SK-N-SH (cell line): ENCODE data around the gene P3H2. TPM values are rescaled to one million over a fixed set of nuclear protein-coding genes. Genes with fewer than 3 reads are reported as not detected.

Source experiments
- CTCF ChIA-PET: fragments of 300-600, 350-600 bp; formaldehyde crosslinking; extraction: SDS; loops from one replicate; lab custom pipeline; 2021; lab: Yijun Ruan, JAX
- POLR2A ChIA-PET: fragments of 350-600 bp; sonication (Branson Sonifier 250); formaldehyde crosslinking; extraction: SDS; loops from one replicate; lab custom pipeline; 2020; ENCODE audit warnings: antibody characterized with exemption, inconsistent platforms; lab: Yijun Ruan, JAX
- DNase-seq: peaks from one replicate; pipeline ENCODE4 v3.0.0; 2012
- H2AFZ ChIP-seq: fragments of 200-600 bp; sonication (generic); 2 replicates; pipeline ENCODE4 v1.8.1; 2016; ENCODE audit warnings: antibody characterized with exemption, mild to moderate bottlenecking, low read depth
- H3F3A ChIP-seq: fragments of 200-600 bp; sonication (generic); replicated peaks from 2 replicates; pipeline ENCODE3; 2016; ENCODE audit warnings: antibody characterized with exemption, mild to moderate bottlenecking; ENCODE audit not compliant: insufficient read depth
- H3K27ac ChIP-seq, 2 experiments: fragments of 200-500 bp in 1 of 2; fragments of 200-600 bp in 1 of 2; sonication (Bioruptor generic) in 1 of 2; sonication (generic), shearing (Covaris generic) in 1 of 2; 2 replicates each; pipeline versions ENCODE4 v1.5.1 to v1.6.1; 2014 to 2016; ENCODE audit warnings: low read depth in 2 of 2, inconsistent platforms in 1 of 2, low read length in 1 of 2, mild to moderate bottlenecking in 1 of 2, mixed read lengths in 1 of 2
- H3K27me3 ChIP-seq: fragments of 200-600 bp; sonication (generic), shearing (Covaris generic); 2 replicates; pipeline ENCODE4 v1.6.1; 2016; ENCODE audit warnings: mixed run types; ENCODE audit not compliant: insufficient read depth
- H3K36me3 ChIP-seq, 2 experiments: fragments of 200-500 bp in 1 of 2; fragments of 200-600 bp in 1 of 2; sonication (Bioruptor generic) in 1 of 2; sonication (generic) in 1 of 2; replicated peaks in 1 of 2; 2 replicates each; pipeline versions ENCODE3 to v1.5.1; 2014 to 2016; ENCODE audit warnings: low read length in 1 of 2, mild to moderate bottlenecking in 1 of 2; ENCODE audit not compliant: insufficient read depth in 2 of 2, control insufficient read depth in 1 of 2
- H3K4me1 ChIP-seq, 2 experiments: fragments of 200-500 bp in 1 of 2; fragments of 200-600 bp in 1 of 2; sonication (Bioruptor generic) in 1 of 2; sonication (generic), shearing (Covaris generic) in 1 of 2; 2 replicates each; pipeline versions ENCODE4 v1.5.1 to v1.6.1; 2014 to 2016; ENCODE audit warnings: low read depth in 1 of 2, low read length in 1 of 2, mixed run types in 1 of 2; ENCODE audit not compliant: insufficient read depth in 2 of 2, control insufficient read depth in 1 of 2
- H3K4me2 ChIP-seq: fragments of 200-600 bp; sonication (generic), shearing (Covaris generic); 2 replicates; pipeline ENCODE4 v1.6.1; 2017; ENCODE audit warnings: mixed run types
- H3K4me3 ChIP-seq, 2 experiments: fragments of 200-500 bp in 1 of 2; fragments of 200-600 bp in 1 of 2; sonication (Bioruptor generic) in 1 of 2; sonication (generic), shearing (Covaris generic) in 1 of 2; 2 replicates each; pipeline versions ENCODE4 v1.5.1 to v1.8.1; 2014 to 2016; ENCODE audit warnings: low read depth in 2 of 2, inconsistent platforms in 1 of 2, low read length in 1 of 2, mild to moderate bottlenecking in 1 of 2, mixed read lengths in 1 of 2, moderate library complexity in 1 of 2
- H3K79me2 ChIP-seq: fragments of 200-600 bp; sonication (generic); 2 replicates; pipeline ENCODE4 v1.8.1; 2017; ENCODE audit warnings: mild to moderate bottlenecking; ENCODE audit not compliant: insufficient read depth
- H3K9ac ChIP-seq: fragments of 200-600 bp; sonication (generic); 2 replicates; pipeline ENCODE4 v1.6.1; 2017; ENCODE audit warnings: mixed run types
- H3K9me2 ChIP-seq: fragments of 200-600 bp; sonication (generic); 2 replicates; pipeline ENCODE4 v1.6.1; 2017; ENCODE audit warnings: mixed run types
- H3K9me3 ChIP-seq: fragments of 200-600 bp; sonication (generic); 2 replicates; pipeline ENCODE4 v1.6.1; 2017; ENCODE audit warnings: mixed run types, mild to moderate bottlenecking, moderate library complexity
- H4K20me1 ChIP-seq: fragments of 200-600 bp; sonication (generic); 2 replicates; pipeline ENCODE4 v1.6.1; 2017; ENCODE audit warnings: mild to moderate bottlenecking, mixed run types; ENCODE audit not compliant: insufficient read depth
- CHD2 ChIP-seq: fragments of 150-350 bp; IDR thresholded peaks from 2 replicates; pipeline ENCODE4 v1.6.1; 2018; ENCODE audit warnings: low read length; ENCODE audit not compliant: partially characterized antibody
- ELF1 ChIP-seq: IDR thresholded peaks from 2 replicates; pipeline ENCODE4 v1.4.0; 2012
- EP300 ChIP-seq, 2 experiments: IDR thresholded peaks; 2 replicates each; pipeline versions ENCODE4 v1.4.0 to v1.6.1; 2012; ENCODE audit warnings: borderline replicate concordance in 1 of 2, low read depth in 1 of 2, low read length in 1 of 2
- FOSL2 ChIP-seq: IDR thresholded peaks from 2 replicates; pipeline ENCODE4 v1.4.0; 2012; ENCODE audit warnings: low read depth, mild to moderate bottlenecking, moderate library complexity, borderline replicate concordance
- FOXM1 ChIP-seq: IDR thresholded peaks from 2 replicates; pipeline ENCODE4 v1.4.0; 2012; ENCODE audit warnings: low read depth, mild to moderate bottlenecking
- JUND ChIP-seq: IDR thresholded peaks from 2 replicates; pipeline ENCODE4 v1.4.0; 2012
- MAX ChIP-seq: IDR thresholded peaks from 2 replicates; pipeline ENCODE4 v1.4.0; 2012; ENCODE audit warnings: low read depth
- MXI1 ChIP-seq: IDR thresholded peaks from 2 replicates; pipeline ENCODE4 v1.6.1; 2012; ENCODE audit warnings: mild to moderate bottlenecking, low read depth, low read length, improper control_type of control experiment
- POLR2AphosphoS5 ChIP-seq: IDR thresholded peaks from 2 replicates; pipeline ENCODE4 v1.6.1; 2012; ENCODE audit warnings: low read depth, low read length
- RCOR1 ChIP-seq: fragments of 150-350 bp; IDR thresholded peaks from 2 replicates; pipeline ENCODE4 v1.6.1; 2017; ENCODE audit warnings: antibody characterized with exemption, low read length
- REST ChIP-seq: IDR thresholded peaks from 2 replicates; pipeline ENCODE4 v1.6.1; 2012; ENCODE audit warnings: mild to moderate bottlenecking, low read depth, low read length, moderate library complexity
- RXRA ChIP-seq: IDR thresholded peaks from 2 replicates; pipeline ENCODE4 v1.4.0; 2012; ENCODE audit warnings: low read depth, mild to moderate bottlenecking, borderline replicate concordance
- SIN3A ChIP-seq: IDR thresholded peaks from 2 replicates; pipeline ENCODE4 v1.6.1; 2012; ENCODE audit warnings: low read depth, mild to moderate bottlenecking, low read length, moderate library complexity, borderline replicate concordance
- SMC3 ChIP-seq: IDR thresholded peaks from 2 replicates; pipeline ENCODE4 v1.6.1; 2012; ENCODE audit warnings: low read depth, low read length, improper control_type of control experiment
- TCF12 ChIP-seq: IDR thresholded peaks from 2 replicates; pipeline ENCODE4 v1.4.0; 2012
- TEAD4 ChIP-seq: IDR thresholded peaks from 2 replicates; pipeline ENCODE4 v1.4.0; 2012; ENCODE audit warnings: mild to moderate bottlenecking, borderline replicate concordance; ENCODE audit not compliant: insufficient read depth
- USF1 ChIP-seq: IDR thresholded peaks from 2 replicates; pipeline ENCODE4 v1.4.0; 2012; ENCODE audit warnings: low read depth, borderline replicate concordance
- USF2 ChIP-seq: fragments of 150-350 bp; IDR thresholded peaks from 2 replicates; pipeline ENCODE4 v1.6.1; 2017; ENCODE audit warnings: antibody characterized with exemption, low read length, low read depth, borderline replicate concordance
- ZBTB33 ChIP-seq: IDR thresholded peaks from 2 replicates; pipeline ENCODE4 v1.4.0; 2012; ENCODE audit warnings: low read depth, borderline replicate concordance
- WGBS: methylation state at CpG from one replicate; pipeline ENCODE4 v1.1.6; 2017; ENCODE audit warnings: low lambda C conversion rate; 5-methylcytosine and 5-hydroxymethylcytosine counted together
- polyA plus RNA-seq, 3 experiments: library from polyadenylated mRNA; depleted of rRNA; stranded (reverse); fragments of >200 nt; gene quantifications; 2 replicates each; pipeline ENCODE4 v1.2.3, GENCODE V29; 2012

P3H2 gene
- polyA plus RNA-seq, 1 of the 3 experiments (the other 2 are of a cell fraction) = 2.8 TPM

GRCh38 chr3:190012784-190013183 lies 107.9 kb downstream of the P3H2 start:
- Histone ChIP-seq H3K27ac (peak overlapping the region in 1 of 2 experiments; percentile 27; a peak in 1 of 4 replicates), H2AFZ (no peak overlapping the region), H3K79me2 (no peaks in the 10 kb centered on the region), H3K9me3 (no peaks in the 10 kb centered on the region), H3K4me2 (no peak overlapping the region), H3K9ac (no peak overlapping the region), H3K4me3 (no peak overlapping the region), H3K27me3 (no peaks in the 10 kb centered on the region), H3F3A (no peaks in the 10 kb centered on the region), H3K9me2 (no peaks in the 10 kb centered on the region), H3K36me3 (no peaks in the 10 kb centered on the region), H4K20me1 (no peaks in the 10 kb centered on the region), H3K4me1 (peaks cover 0 to 18% of the 10 kb centered on the region in 2 experiments; a peak in 2 of 4 replicates)
- POLR2A ChIA-PET = no interaction called here
- WGBS = 71% methylated on average over 6 of the region's 6 CpGs
- CTCF ChIA-PET = interaction anchor here (0.9 to 2.3 kb wide), 5 partner anchors 46 to 310 kb away, joined by 3 to 9 read pairs (median 4); partner anchors contain the start of gene CLDN1
- TF ChIP-seq FOXM1 (no peak), RCOR1 (no peak), EP300 (IDR thresholded peaks at IDR 0.05; ENCODE audit: borderline replicate concordance in 1 of 2, low read depth in 1 of 2, low read length in 1 of 2) (no peak), REST (no peak), TEAD4 (no peak), ELF1 (no peak), TCF12 (no peak), FOSL2 (no peak), SIN3A (no peak), SMC3 (no peak), MXI1 (no peak), USF1 (no peak)
- DNase-seq = no peak

GRCh38 chr3:190012314-190012782 lies 108.3 kb downstream of the P3H2 start:
- Histone ChIP-seq H3K27me3 (no peaks in the 10 kb centered on the region), H4K20me1 (no peaks in the 10 kb centered on the region), H3K9ac (no peak overlapping the region), H3K4me2 (peak overlapping the region; percentile 35; the same call in 1 of the 2 replicates), H3K9me2 (no peaks in the 10 kb centered on the region), H3K4me1 (peaks cover 0 to 18% of the 10 kb centered on the region in 2 experiments; a peak in 2 of 4 replicates), H3K36me3 (no peaks in the 10 kb centered on the region), H3K9me3 (no peaks in the 10 kb centered on the region), H3F3A (no peaks in the 10 kb centered on the region), H3K4me3 (no peak overlapping the region), H2AFZ (no peak overlapping the region), H3K27ac (peak overlapping the region in 1 of 2 experiments; percentile 27; a peak in 2 of 4 replicates), H3K79me2 (no peaks in the 10 kb centered on the region)
- ChIA-PET POLR2A (no interaction called here), CTCF (interaction anchor here (0.9 to 2.3 kb wide), 5 partner anchors 46 to 310 kb away, joined by 3 to 9 read pairs (median 4); partner anchors contain the start of gene CLDN1)
- DNase-seq = no peak
- WGBS = 4% methylated on average over 4 of the region's 4 CpGs
- TF ChIP-seq ZBTB33 (no peak), RXRA (peak; percentile 52; the same call in 1 of the 2 replicates), USF2 (no peak), SMC3 (no peak), MAX (no peak), CHD2 (no peak), TCF12 (peak; percentile 50), POLR2AphosphoS5 (no peak), JUND (peak; percentile 62)
